ENCODE measurements around the gene PARL.

DNA sequence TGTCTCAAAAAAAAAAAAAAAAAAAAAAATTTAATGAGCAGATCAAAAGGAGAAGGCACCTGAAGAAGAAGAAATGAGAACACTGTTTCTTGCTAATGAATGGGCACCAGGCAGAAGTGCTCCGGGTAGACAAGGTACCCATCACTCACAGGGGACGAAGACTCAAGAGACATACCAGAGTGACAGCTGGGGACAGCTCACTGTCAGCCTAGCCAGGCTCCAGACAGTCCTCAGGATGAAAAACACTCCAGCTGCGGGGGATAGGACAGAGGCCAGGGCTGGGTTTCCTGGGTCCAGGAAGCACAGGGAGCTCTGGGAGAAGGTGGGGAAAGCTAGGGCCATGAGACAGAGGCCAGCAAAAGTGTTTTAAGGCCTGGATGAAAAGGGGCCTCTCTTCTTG, 48.5 kb upstream of the PARL start:
- TF ChIP-seq, protein P1, sequence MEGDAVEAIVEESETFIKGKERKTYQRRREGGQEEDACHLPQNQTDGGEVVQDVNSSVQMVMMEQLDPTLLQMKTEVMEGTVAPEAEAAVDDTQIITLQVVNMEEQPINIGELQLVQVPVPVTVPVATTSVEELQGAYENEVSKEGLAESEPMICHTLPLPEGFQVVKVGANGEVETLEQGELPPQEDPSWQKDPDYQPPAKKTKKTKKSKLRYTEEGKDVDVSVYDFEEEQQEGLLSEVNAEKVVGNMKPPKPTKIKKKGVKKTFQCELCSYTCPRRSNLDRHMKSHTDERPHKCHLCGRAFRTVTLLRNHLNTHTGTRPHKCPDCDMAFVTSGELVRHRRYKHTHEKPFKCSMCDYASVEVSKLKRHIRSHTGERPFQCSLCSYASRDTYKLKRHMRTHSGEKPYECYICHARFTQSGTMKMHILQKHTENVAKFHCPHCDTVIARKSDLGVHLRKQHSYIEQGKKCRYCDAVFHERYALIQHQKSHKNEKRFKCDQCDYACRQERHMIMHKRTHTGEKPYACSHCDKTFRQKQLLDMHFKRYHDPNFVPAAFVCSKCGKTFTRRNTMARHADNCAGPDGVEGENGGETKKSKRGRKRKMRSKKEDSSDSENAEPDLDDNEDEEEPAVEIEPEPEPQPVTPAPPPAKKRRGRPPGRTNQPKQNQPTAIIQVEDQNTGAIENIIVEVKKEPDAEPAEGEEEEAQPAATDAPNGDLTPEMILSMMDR (IDR thresholded peaks at IDR 0.05) = no peak
- no peak for TF ChIP-seq POLR2A (IDR thresholded peaks at IDR 0.05)

All from heart left ventricle (tissue), 13 donors.